SW 1271 (cell line): ENCODE results near the gene CAMTA1.

Source experiments
- DNase-seq, 2 experiments: peaks; one replicate each; lab custom pipeline; 2025; lab: John Stamatoyannopoulos, UW

CAMTA1 gene

GRCh38 chr1:7535934-7536878 lies 751.0 kb downstream of the CAMTA1 start:
- no peak for DNase-seq

GRCh38 chr1:7536891-7537591 lies 751.8 kb downstream of the CAMTA1 start:
- no peak for DNase-seq

- no peak for DNase-seq
These were observed 752.8 kb downstream of the CAMTA1 start for GRCh38 chr1:7538033-7538432.

GRCh38 chr1:7538849-7539768 lies 753.9 kb downstream of the CAMTA1 start:
- DNase-seq = no peak

GRCh38 chr1:7539769-7540175 lies 754.5 kb downstream of the CAMTA1 start:
- DNase-seq = no peak

- DNase-seq = no peak
These were observed 755.6 kb downstream of the CAMTA1 start for GRCh38 chr1:7540816-7541215.

- DNase-seq = no peak
These were observed 756.4 kb downstream of the CAMTA1 start for GRCh38 chr1:7541629-7542028.

GRCh38 chr1:7543718-7544090 lies 758.5 kb downstream of the CAMTA1 start:
- no peak for DNase-seq

- peak; percentile 74 to 91 for DNase-seq
These were observed 764.3 kb downstream of the CAMTA1 start for GRCh38 chr1:7549277-7550161.

- DNase-seq = no peak
These were observed 765.1 kb downstream of the CAMTA1 start for GRCh38 chr1:7550261-7550865.

GRCh38 chr1:7550981-7551380 lies 765.7 kb downstream of the CAMTA1 start:
- DNase-seq = peak in 1 of 2 experiments; percentile 21

GRCh38 chr1:7551442-7551841 lies 766.2 kb downstream of the CAMTA1 start:
- DNase-seq = no peak

- no peak for DNase-seq
These were observed 767.1 kb downstream of the CAMTA1 start for GRCh38 chr1:7552402-7552801.

- no peak for DNase-seq
These were observed 767.9 kb downstream of the CAMTA1 start for GRCh38 chr1:7553042-7553690.

GRCh38 chr1:7554385-7555235 lies 769.4 kb downstream of the CAMTA1 start:
- peak in 1 of 2 experiments; percentile 2 for DNase-seq

GRCh38 chr1:7555391-7556185 lies 770.3 kb downstream of the CAMTA1 start:
- DNase-seq = no peak

- no peak for DNase-seq
These were observed 772.1 kb downstream of the CAMTA1 start for GRCh38 chr1:7557301-7557891.

- DNase-seq = no peak
These were observed 772.8 kb downstream of the CAMTA1 start for GRCh38 chr1:7558041-7558461.
